SK-N-SH treated with all-trans-retinoic acid at 6 μM for 48 hours (cell line): ENCODE measurements around the gene GPHA2.

Source experiments
- ATAC-seq: fragments of 200-7000 bp; cut with Tn5 transposase; 3 replicates; pipeline ENCODE4 v1.9.1; 2020; ENCODE audit warnings: mild to moderate bottlenecking, moderate library complexity
- ARNTL ChIP-seq: fragments of 450-650 bp; formaldehyde crosslinking; IDR thresholded peaks from 2 replicates; pipeline ENCODE4 v1.5.0; 2020; ENCODE audit warnings: low read depth, mild to moderate bottlenecking, moderate library complexity, borderline replicate concordance
- BACH2 ChIP-seq: fragments of 250-450 bp; sonication (Bioruptor Pico); IDR thresholded peaks from 2 replicates; pipeline ENCODE4 v1.9.0; 2021; ENCODE audit warnings: mild to moderate bottlenecking, borderline replicate concordance
- CSDC2 ChIP-seq: fragments of 250-450 bp; sonication (Bioruptor Pico); IDR thresholded peaks from 2 replicates; pipeline ENCODE4 v1.5.0; 2020; ENCODE audit warnings: mild to moderate bottlenecking, moderate library complexity
- ESRRG ChIP-seq: fragments of 250-450 bp; sonication (Bioruptor Pico); IDR thresholded peaks from 2 replicates; pipeline ENCODE4 v1.6.1; 2021; ENCODE audit warnings: mild to moderate bottlenecking
- GLIS3 ChIP-seq: fragments of 250-450 bp; sonication (Bioruptor Pico); IDR thresholded peaks from 2 replicates; pipeline ENCODE4 v1.5.0; 2020; ENCODE audit warnings: mild to moderate bottlenecking, moderate library complexity
- ISL1 ChIP-seq: fragments of 250-450 bp; sonication (Bioruptor Pico); IDR thresholded peaks from 2 replicates; pipeline ENCODE4 v2.1.2; 2022; ENCODE audit warnings: mild to moderate bottlenecking, moderate library complexity
- OSR1 ChIP-seq: fragments of 250-450 bp; sonication (Bioruptor Pico); IDR thresholded peaks from 2 replicates; pipeline ENCODE4 v1.8.0; 2022; ENCODE audit warnings: moderate library complexity, mild to moderate bottlenecking, inconsistent platforms
- PPARA ChIP-seq: fragments of 250-450 bp; sonication (Bioruptor Pico); IDR thresholded peaks from 2 replicates; pipeline ENCODE4 v1.5.0; 2020; ENCODE audit warnings: mild to moderate bottlenecking, borderline replicate concordance
- RARB ChIP-seq: fragments of 250-450 bp; sonication (Bioruptor Pico); IDR thresholded peaks from 2 replicates; pipeline ENCODE4 v1.8.0; 2021; ENCODE audit warnings: mild to moderate bottlenecking, moderate library complexity
- SNAI2 ChIP-seq: fragments of 250-450 bp; sonication (Bioruptor Pico); IDR thresholded peaks from 2 replicates; pipeline ENCODE4 v1.5.0; 2020; ENCODE audit warnings: mild to moderate bottlenecking, moderate library complexity
- TCF4 ChIP-seq: fragments of 250-450 bp; sonication (Bioruptor Pico); IDR thresholded peaks from 2 replicates; pipeline ENCODE4 v1.8.0; 2021; ENCODE audit warnings: mild to moderate bottlenecking, moderate library complexity, borderline replicate concordance
- TOX ChIP-seq: fragments of 250-450 bp; sonication (Bioruptor Pico); IDR thresholded peaks from 2 replicates; pipeline ENCODE4 v1.8.0; 2021; ENCODE audit warnings: mild to moderate bottlenecking, moderate library complexity, borderline replicate concordance
- ZC3H10 ChIP-seq: fragments of 250-450 bp; sonication (Bioruptor Pico); IDR thresholded peaks from 2 replicates; pipeline ENCODE4 v1.5.1; 2021; ENCODE audit warnings: mild to moderate bottlenecking, moderate library complexity
- ZFP3 ChIP-seq: fragments of 250-450 bp; sonication (Bioruptor Pico); IDR thresholded peaks from 2 replicates; pipeline ENCODE4 v1.5.0; 2020; ENCODE audit warnings: mild to moderate bottlenecking, moderate library complexity
- ZFP30 ChIP-seq: fragments of 450-650 bp; formaldehyde crosslinking; IDR thresholded peaks from 2 replicates; pipeline ENCODE4 v1.5.0; 2022; ENCODE audit warnings: mild to moderate bottlenecking, moderate library complexity
- ZNF565 ChIP-seq: fragments of 450-650 bp; formaldehyde crosslinking; conservative IDR thresholded peaks from 2 replicates; pipeline ENCODE4 v1.5.0; 2020; ENCODE audit warnings: low read depth, mild to moderate bottlenecking, moderate library complexity
- ZNF70 ChIP-seq: fragments of 450-650 bp; formaldehyde crosslinking; IDR thresholded peaks from 2 replicates; pipeline ENCODE4 v1.5.0; 2020; ENCODE audit warnings: mild to moderate bottlenecking, moderate library complexity
- ZNF8 ChIP-seq: fragments of 450-650 bp; formaldehyde crosslinking; IDR thresholded peaks from 2 replicates; pipeline ENCODE4 v1.5.0; 2020; ENCODE audit warnings: mild to moderate bottlenecking, moderate library complexity
- TF ChIP-seq, protein P1 (sequence below): fragments of 250-450 bp; sonication (Bioruptor Pico); IDR thresholded peaks from 2 replicates; pipeline ENCODE4 v1.5.1; 2021; ENCODE audit warnings: mild to moderate bottlenecking, moderate library complexity
- TF ChIP-seq, protein P2 (sequence below): fragments of 250-450 bp; sonication (Bioruptor Pico); IDR thresholded peaks from 2 replicates; pipeline ENCODE4 v1.5.1; 2020; ENCODE audit warnings: low read depth, mild to moderate bottlenecking, moderate library complexity
- TF ChIP-seq, protein P3 (sequence below): fragments of 250-450 bp; sonication (Bioruptor Pico); IDR thresholded peaks from 2 replicates; pipeline ENCODE4 v1.8.0; 2021; ENCODE audit warnings: low read depth, mild to moderate bottlenecking, moderate library complexity, borderline replicate concordance
- TF ChIP-seq, protein P4 (sequence below): fragments of 250-450 bp; sonication (Bioruptor Pico); IDR thresholded peaks from 2 replicates; pipeline ENCODE4 v1.8.0; 2020; ENCODE audit warnings: mild to moderate bottlenecking, moderate library complexity, borderline replicate concordance
- TF ChIP-seq, protein P5 (sequence below): fragments of 250-450 bp; sonication (Bioruptor Pico); IDR thresholded peaks from 2 replicates; pipeline ENCODE4 v1.5.0; 2020; ENCODE audit warnings: mild to moderate bottlenecking, moderate library complexity

Gene GPHA2

DNA sequence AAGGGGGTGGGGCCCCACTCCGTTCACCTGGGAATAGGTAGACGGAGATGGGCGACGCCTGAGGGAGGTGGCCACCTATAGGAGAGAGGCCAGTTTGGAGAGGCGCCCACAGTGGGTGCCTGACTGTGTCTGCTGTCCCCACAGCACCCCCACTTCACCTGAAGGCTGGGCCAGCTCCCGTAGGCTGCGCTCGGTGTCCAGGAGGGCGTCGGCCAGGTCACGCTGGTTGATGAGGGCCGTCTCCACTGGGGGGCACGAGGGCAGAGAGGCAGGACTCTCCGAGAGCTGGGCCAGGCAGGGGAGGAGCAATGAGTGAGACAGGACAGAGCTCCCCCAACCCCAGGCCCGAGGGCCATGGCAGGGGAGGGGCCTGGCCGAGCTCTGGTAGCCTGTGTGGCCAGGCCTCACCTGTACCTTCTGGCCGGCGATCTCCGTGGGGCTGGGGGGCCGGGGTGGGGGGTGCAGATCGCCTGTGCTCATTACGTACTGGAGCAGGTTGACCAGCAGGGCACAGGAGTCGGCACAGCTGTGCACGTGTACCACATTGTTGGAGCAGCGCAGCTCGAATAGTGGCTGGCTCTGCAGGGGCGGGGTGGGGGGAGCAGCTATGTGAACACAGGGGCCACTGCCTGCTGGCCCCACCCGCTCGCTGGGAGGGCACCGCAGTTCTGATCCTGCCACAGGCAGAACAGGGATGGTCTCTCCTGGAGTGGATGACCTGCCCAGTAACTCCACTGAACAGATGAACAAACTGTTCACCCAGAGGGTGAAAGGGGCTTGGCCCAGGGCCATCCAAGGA, 33.4 kb downstream of the GPHA2 start:
- TF ChIP-seq, protein P1, sequence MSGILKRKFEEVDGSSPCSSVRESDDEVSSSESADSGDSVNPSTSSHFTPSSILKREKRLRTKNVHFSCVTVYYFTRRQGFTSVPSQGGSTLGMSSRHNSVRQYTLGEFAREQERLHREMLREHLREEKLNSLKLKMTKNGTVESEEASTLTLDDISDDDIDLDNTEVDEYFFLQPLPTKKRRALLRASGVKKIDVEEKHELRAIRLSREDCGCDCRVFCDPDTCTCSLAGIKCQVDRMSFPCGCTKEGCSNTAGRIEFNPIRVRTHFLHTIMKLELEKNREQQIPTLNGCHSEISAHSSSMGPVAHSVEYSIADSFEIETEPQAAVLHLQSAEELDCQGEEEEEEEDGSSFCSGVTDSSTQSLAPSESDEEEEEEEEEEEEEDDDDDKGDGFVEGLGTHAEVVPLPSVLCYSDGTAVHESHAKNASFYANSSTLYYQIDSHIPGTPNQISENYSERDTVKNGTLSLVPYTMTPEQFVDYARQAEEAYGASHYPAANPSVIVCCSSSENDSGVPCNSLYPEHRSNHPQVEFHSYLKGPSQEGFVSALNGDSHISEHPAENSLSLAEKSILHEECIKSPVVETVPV (CRISPR knock-in tag), result no peak
- TF ChIP-seq TCF4 (CRISPR knock-in tag), result no peak
- TF ChIP-seq CSDC2 (CRISPR knock-in tag), result no peak
- TF ChIP-seq, protein P2, sequence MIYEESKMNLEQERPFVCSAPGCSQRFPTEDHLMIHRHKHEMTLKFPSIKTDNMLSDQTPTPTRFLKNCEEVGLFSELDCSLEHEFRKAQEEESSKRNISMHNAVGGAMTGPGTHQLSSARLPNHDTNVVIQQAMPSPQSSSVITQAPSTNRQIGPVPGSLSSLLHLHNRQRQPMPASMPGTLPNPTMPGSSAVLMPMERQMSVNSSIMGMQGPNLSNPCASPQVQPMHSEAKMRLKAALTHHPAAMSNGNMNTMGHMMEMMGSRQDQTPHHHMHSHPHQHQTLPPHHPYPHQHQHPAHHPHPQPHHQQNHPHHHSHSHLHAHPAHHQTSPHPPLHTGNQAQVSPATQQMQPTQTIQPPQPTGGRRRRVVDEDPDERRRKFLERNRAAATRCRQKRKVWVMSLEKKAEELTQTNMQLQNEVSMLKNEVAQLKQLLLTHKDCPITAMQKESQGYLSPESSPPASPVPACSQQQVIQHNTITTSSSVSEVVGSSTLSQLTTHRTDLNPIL, result no peak
- TF ChIP-seq ZNF70 (CRISPR knock-in tag), result no peak
- no peak for TF ChIP-seq ARNTL (CRISPR knock-in tag)
- TF ChIP-seq, protein P3, sequence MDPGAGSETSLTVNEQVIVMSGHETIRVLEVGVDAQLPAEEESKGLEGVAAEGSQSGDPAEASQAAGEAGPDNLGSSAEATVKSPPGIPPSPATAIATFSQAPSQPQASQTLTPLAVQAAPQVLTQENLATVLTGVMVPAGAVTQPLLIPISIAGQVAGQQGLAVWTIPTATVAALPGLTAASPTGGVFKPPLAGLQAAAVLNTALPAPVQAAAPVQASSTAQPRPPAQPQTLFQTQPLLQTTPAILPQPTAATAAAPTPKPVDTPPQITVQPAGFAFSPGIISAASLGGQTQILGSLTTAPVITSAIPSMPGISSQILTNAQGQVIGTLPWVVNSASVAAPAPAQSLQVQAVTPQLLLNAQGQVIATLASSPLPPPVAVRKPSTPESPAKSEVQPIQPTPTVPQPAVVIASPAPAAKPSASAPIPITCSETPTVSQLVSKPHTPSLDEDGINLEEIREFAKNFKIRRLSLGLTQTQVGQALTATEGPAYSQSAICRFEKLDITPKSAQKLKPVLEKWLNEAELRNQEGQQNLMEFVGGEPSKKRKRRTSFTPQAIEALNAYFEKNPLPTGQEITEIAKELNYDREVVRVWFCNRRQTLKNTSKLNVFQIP, result no peak
- TF ChIP-seq ZFP3 (CRISPR knock-in tag), result no peak
- no peak for TF ChIP-seq BACH2 (CRISPR knock-in tag)
- TF ChIP-seq ZNF565 (CRISPR knock-in tag), result no peak
- ATAC-seq, result no peak

DNA sequence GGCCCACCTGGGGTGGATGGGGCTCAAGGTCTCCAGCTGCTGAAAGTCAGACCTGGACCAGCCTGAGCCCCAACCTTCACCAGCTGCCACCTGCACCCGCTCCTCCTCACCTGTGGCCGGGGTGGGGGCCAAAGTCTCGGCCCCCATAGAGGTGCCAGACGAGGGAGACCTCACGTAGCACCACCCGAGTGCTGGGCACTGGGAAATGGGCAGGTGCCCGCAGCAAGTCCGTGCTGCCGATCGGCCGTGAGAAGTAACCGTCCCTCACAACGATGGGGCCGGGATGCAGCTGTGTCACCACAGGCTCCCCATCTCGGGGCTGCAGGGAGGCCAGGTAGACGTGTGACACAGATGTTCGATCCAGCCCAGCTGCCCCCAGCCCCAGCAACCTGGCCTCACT, 34.9 kb downstream of the GPHA2 start:
- no peak for ATAC-seq
- TF ChIP-seq, protein P3, result no peak
- no peak for TF ChIP-seq OSR1 (CRISPR knock-in tag)
- TF ChIP-seq GLIS3 (CRISPR knock-in tag), result no peak
- TF ChIP-seq ZC3H10 (CRISPR knock-in tag), result no peak
- no peak for TF ChIP-seq ISL1 (CRISPR knock-in tag)
- no peak for TF ChIP-seq ARNTL (CRISPR knock-in tag)
- TF ChIP-seq TCF4 (CRISPR knock-in tag), result no peak
- TF ChIP-seq BACH2 (CRISPR knock-in tag), result no peak
- TF ChIP-seq RARB (CRISPR knock-in tag), result no peak
- no peak for TF ChIP-seq TOX (CRISPR knock-in tag)
- TF ChIP-seq ZNF565 (CRISPR knock-in tag), result no peak
- no peak for TF ChIP-seq ZFP3 (CRISPR knock-in tag)
- no peak for TF ChIP-seq ESRRG (CRISPR knock-in tag)
- no peak for TF ChIP-seq ZNF8 (CRISPR knock-in tag)
- no peak for TF ChIP-seq CSDC2 (CRISPR knock-in tag)
- no peak for TF ChIP-seq SNAI2 (CRISPR knock-in tag)
- TF ChIP-seq, protein P4, sequence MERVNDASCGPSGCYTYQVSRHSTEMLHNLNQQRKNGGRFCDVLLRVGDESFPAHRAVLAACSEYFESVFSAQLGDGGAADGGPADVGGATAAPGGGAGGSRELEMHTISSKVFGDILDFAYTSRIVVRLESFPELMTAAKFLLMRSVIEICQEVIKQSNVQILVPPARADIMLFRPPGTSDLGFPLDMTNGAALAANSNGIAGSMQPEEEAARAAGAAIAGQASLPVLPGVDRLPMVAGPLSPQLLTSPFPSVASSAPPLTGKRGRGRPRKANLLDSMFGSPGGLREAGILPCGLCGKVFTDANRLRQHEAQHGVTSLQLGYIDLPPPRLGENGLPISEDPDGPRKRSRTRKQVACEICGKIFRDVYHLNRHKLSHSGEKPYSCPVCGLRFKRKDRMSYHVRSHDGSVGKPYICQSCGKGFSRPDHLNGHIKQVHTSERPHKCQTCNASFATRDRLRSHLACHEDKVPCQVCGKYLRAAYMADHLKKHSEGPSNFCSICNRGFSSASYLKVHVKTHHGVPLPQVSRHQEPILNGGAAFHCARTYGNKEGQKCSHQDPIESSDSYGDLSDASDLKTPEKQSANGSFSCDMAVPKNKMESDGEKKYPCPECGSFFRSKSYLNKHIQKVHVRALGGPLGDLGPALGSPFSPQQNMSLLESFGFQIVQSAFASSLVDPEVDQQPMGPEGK (CRISPR knock-in tag), result no peak
- TF ChIP-seq PPARA, result no peak
- no peak for TF ChIP-seq ZFP30 (CRISPR knock-in tag)
- TF ChIP-seq ZNF70 (CRISPR knock-in tag), result no peak

DNA sequence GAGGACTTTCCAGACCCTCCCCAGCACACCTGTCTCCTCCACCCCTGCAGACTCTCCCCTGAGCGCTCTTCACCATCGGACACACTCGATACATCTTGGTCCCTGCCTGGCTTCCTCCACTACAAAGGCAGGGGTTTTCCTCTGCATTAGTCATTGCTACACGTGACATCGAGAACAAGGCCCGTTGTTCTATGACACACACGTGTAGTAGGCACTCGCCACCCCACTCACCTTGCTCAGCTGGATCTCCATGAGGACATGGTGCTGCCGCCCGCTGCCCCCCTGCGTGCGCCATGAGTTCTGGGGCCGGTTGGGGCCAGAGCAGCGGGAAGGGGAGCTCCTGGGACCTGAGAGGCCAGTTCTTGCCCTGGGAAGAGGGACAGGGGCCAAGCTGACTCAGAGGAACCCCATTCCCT, 35.4 kb downstream of the GPHA2 start:
- ATAC-seq, result no peak
- TF ChIP-seq BACH2 (CRISPR knock-in tag) (no peak), RARB (CRISPR knock-in tag) (no peak), ZC3H10 (CRISPR knock-in tag) (no peak), ZNF565 (CRISPR knock-in tag) (no peak), TCF4 (CRISPR knock-in tag) (no peak), ESRRG (CRISPR knock-in tag) (no peak), SNAI2 (CRISPR knock-in tag) (no peak), ZFP30 (CRISPR knock-in tag) (no peak)
- TF ChIP-seq, protein P3, result no peak
- TF ChIP-seq, protein P5, sequence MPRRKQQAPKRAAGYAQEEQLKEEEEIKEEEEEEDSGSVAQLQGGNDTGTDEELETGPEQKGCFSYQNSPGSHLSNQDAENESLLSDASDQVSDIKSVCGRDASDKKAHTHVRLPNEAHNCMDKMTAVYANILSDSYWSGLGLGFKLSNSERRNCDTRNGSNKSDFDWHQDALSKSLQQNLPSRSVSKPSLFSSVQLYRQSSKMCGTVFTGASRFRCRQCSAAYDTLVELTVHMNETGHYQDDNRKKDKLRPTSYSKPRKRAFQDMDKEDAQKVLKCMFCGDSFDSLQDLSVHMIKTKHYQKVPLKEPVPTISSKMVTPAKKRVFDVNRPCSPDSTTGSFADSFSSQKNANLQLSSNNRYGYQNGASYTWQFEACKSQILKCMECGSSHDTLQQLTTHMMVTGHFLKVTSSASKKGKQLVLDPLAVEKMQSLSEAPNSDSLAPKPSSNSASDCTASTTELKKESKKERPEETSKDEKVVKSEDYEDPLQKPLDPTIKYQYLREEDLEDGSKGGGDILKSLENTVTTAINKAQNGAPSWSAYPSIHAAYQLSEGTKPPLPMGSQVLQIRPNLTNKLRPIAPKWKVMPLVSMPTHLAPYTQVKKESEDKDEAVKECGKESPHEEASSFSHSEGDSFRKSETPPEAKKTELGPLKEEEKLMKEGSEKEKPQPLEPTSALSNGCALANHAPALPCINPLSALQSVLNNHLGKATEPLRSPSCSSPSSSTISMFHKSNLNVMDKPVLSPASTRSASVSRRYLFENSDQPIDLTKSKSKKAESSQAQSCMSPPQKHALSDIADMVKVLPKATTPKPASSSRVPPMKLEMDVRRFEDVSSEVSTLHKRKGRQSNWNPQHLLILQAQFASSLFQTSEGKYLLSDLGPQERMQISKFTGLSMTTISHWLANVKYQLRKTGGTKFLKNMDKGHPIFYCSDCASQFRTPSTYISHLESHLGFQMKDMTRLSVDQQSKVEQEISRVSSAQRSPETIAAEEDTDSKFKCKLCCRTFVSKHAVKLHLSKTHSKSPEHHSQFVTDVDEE, result no peak
